Keratinocyte (primary cell): Measurements from ENCODE around the gene FLT3. TPM values are rescaled to one million over a fixed set of nuclear protein-coding genes. Genes with fewer than 3 reads are reported as not detected.

ENCODE experiments used
- DNase-seq: peaks from one replicate; pipeline ENCODE4 v3.0.0-alpha.2; 2011; ENCODE audit warnings: low read depth, missing footprints, low spot score
- FAIRE-seq: peaks from 2 replicates; lab custom pipeline; 2011; peaks lifted over from hg19 to GRCh38; lab: Jason Lieb, UNC
- H2AFZ ChIP-seq: 2 replicates; pipeline ENCODE4 v1.6.0; 2012; ENCODE audit warnings: low read length, control low read depth, inconsistent platforms; ENCODE audit not compliant: control insufficient read depth
- H3K27ac ChIP-seq: 2 replicates; pipeline ENCODE4 v1.5.1; 2011; ENCODE audit warnings: low read length; ENCODE audit not compliant: control insufficient read depth, insufficient read depth
- H3K27me3 ChIP-seq: 3 replicates; pipeline ENCODE4 v1.6.0; 2011; ENCODE audit warnings: low read length; ENCODE audit not compliant: control insufficient read depth, insufficient read depth; ENCODE audit errors: extremely low read depth
- H3K36me3 ChIP-seq, 2 experiments: 2 replicates in 1 of 2; 3 replicates in 1 of 2; pipeline ENCODE4 v1.5.1; 2011; ENCODE audit warnings: low read length in 2 of 2, mild to moderate bottlenecking in 1 of 2; ENCODE audit not compliant: control insufficient read depth in 2 of 2, insufficient read depth in 2 of 2; ENCODE audit errors: extremely low read depth in 1 of 2
- H3K4me1 ChIP-seq: 3 replicates; pipeline ENCODE4 v1.5.1; 2011; ENCODE audit warnings: low read length; ENCODE audit not compliant: control insufficient read depth, insufficient read depth; ENCODE audit errors: extremely low read depth
- H3K4me2 ChIP-seq: 3 replicates; pipeline ENCODE4 v1.6.0; 2011; ENCODE audit warnings: low read depth, low read length; ENCODE audit not compliant: control insufficient read depth, insufficient read depth; ENCODE audit errors: extremely low read depth
- H3K4me3 ChIP-seq, 3 experiments: fragments of 200-600 bp in 1 of 3; sonication (generic) in 1 of 3; 2 replicates in 2 of 3; 3 replicates in 1 of 3; pipeline ENCODE4 v1.5.1; 2011 to 2016; ENCODE audit warnings: low read length in 3 of 3, mild to moderate bottlenecking in 3 of 3, control low read depth in 2 of 3, inconsistent platforms in 1 of 3, low read depth in 1 of 3, mixed read lengths in 1 of 3, mixed run types in 1 of 3, moderate library complexity in 1 of 3; ENCODE audit not compliant: control insufficient read depth in 2 of 3, insufficient read depth in 2 of 3; ENCODE audit errors: extremely low read depth in 1 of 3
- H3K79me2 ChIP-seq: 2 replicates; pipeline ENCODE4 v1.6.0; 2012; ENCODE audit warnings: low read length; ENCODE audit not compliant: control insufficient read depth, insufficient read depth
- H3K9ac ChIP-seq: 3 replicates; pipeline ENCODE4 v1.6.0; 2011; ENCODE audit warnings: low read length; ENCODE audit not compliant: control insufficient read depth, insufficient read depth; ENCODE audit errors: extremely low read depth
- H3K9me1 ChIP-seq: 3 replicates; pipeline ENCODE4 v1.6.0; 2011; ENCODE audit warnings: low read length; ENCODE audit not compliant: control insufficient read depth, insufficient read depth; ENCODE audit errors: extremely low read depth
- H3K9me3 ChIP-seq: 2 replicates; pipeline ENCODE4 v1.5.1; 2012; ENCODE audit warnings: low read depth, low read length; ENCODE audit not compliant: control insufficient read depth
- H4K20me1 ChIP-seq: 3 replicates; pipeline ENCODE4 v1.6.0; 2011; ENCODE audit warnings: low read length; ENCODE audit not compliant: control insufficient read depth, insufficient read depth; ENCODE audit errors: extremely low read depth
- EZH2 ChIP-seq: IDR thresholded peaks from one replicate; pipeline ENCODE4 v1.6.1; 2012; ENCODE audit warnings: inconsistent platforms, mild to moderate bottlenecking, low read length, moderate library complexity
- dilution Hi-C: fragments of 300-500 bp; cut with MboI; formaldehyde crosslinking; loops from one replicate; pipeline ENCODE4 v1.7.0; 2020; ENCODE audit warnings: low sequenced_read_pairs; ENCODE audit not compliant: extremely low pct_ligation_motif_present
- polyA plus RNA-seq, 5 experiments: library from polyadenylated mRNA; depleted of rRNA in 3 of 5; stranded (reverse) in 3 of 5; stranded (forward) in 1 of 5; unstranded in 1 of 5; fragments of >200 nt; gene quantifications; 1 replicate in 1 of 5; 2 replicates in 3 of 5; 3 replicates in 1 of 5; pipeline versions ENCODE4 v1.2.1 to v1.2.3, GENCODE V29; 2011 to 2012; ENCODE audit warnings: missing spikeins in 2 of 5, low read depth in 1 of 5, low replicate concordance in 1 of 5
- TF ChIP-seq, protein P1 (sequence below), 3 experiments: IDR thresholded peaks in 1 of 3; conservative IDR thresholded peaks in 1 of 3; optimal IDR thresholded peaks in 1 of 3; 2 replicates in 2 of 3; 3 replicates in 1 of 3; pipeline versions ENCODE3 to v1.5.1; 2011; ENCODE audit warnings: low read length in 3 of 3, mild to moderate bottlenecking in 3 of 3, moderate library complexity in 2 of 3, control low read depth in 1 of 3, inconsistent platforms in 1 of 3; ENCODE audit not compliant: insufficient read depth in 2 of 3; ENCODE audit errors: extremely low read depth in 1 of 3

Gene FLT3
- polyA plus RNA-seq, 1 donor (not counting 4 experiments of a cell fraction or from before 2014, with no cell fraction given) = not detected

DNA sequence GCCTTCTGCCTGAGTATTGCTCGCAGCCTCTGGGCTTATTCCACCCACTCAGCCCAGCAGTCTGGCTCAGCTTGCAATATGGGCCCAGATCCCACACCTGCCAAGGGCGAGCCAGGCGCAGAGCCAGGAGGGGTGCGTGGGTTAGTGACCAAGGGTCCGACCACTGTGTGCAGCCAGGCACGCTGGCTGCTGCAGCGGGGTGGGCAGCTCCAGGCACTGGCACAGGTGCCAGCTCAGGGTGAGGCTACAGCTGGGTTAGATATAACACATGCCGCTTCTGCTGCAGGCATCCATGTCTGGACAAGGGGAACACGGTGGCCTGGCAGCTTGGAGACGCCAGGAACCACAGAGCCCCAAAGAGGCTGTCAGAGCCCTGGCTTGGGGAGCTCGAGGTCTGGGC is 99.3 kb downstream of the FLT3 start:
- FAIRE-seq = no peak
- dilution Hi-C loops = no loop called here

DNA sequence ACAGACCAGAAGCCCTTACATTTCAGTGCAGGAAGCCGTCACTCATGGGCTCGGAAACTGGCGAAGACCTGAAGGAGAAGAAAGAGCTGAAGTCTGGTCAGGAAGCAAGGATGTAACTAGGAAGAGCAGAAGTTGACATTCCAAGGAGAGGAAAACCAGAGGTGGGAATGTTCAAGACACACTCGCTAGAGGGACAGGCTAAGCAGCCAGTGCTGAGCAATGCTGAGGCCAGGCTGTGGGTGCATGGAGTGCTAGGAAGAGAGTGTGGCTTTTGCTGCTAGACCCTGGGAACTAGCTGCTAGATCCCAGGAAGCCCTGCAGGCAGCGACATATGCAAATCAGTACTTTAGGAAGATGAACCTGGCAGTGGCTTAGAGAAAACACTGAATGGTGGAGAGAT is 99.8 kb downstream of the FLT3 start:
- H3K9me3 ChIP-seq = no peaks in the 10 kb centered on the region
- H3K9ac ChIP-seq = no peak overlapping the region
- no peak for FAIRE-seq
- no peaks in the 10 kb centered on the region for H3K27me3 ChIP-seq
- no peak overlapping the region for H3K27ac ChIP-seq
- no peaks in the 10 kb centered on the region for H4K20me1 ChIP-seq
- H2AFZ ChIP-seq = no peak overlapping the region
- no peak for DNase-seq
- H3K79me2 ChIP-seq = no peaks in the 10 kb centered on the region
- H3K4me2 ChIP-seq = no peak overlapping the region
- no peaks in the 10 kb centered on the region for H3K9me1 ChIP-seq
- dilution Hi-C loops = no loop called here
- H3K4me1 ChIP-seq = no peaks in the 10 kb centered on the region
- no peak overlapping the region for H3K4me3 ChIP-seq
- TF ChIP-seq, protein P1, sequence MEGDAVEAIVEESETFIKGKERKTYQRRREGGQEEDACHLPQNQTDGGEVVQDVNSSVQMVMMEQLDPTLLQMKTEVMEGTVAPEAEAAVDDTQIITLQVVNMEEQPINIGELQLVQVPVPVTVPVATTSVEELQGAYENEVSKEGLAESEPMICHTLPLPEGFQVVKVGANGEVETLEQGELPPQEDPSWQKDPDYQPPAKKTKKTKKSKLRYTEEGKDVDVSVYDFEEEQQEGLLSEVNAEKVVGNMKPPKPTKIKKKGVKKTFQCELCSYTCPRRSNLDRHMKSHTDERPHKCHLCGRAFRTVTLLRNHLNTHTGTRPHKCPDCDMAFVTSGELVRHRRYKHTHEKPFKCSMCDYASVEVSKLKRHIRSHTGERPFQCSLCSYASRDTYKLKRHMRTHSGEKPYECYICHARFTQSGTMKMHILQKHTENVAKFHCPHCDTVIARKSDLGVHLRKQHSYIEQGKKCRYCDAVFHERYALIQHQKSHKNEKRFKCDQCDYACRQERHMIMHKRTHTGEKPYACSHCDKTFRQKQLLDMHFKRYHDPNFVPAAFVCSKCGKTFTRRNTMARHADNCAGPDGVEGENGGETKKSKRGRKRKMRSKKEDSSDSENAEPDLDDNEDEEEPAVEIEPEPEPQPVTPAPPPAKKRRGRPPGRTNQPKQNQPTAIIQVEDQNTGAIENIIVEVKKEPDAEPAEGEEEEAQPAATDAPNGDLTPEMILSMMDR (optimal IDR thresholded peaks at IDR 0.05 in 1 of 3, IDR thresholded peaks at IDR 0.05 in 1 of 3, conservative IDR thresholded peaks at IDR 0.05 in 1 of 3; ENCODE audit: extremely low read depth in 1 of 3, insufficient read depth in 2 of 3, low read length in 3 of 3) = no peak
- TF ChIP-seq EZH2 = no peak
- H3K36me3 ChIP-seq = no peaks in the 10 kb centered on the region

More for the DNA sequence above, 99.3 kb downstream of the FLT3 start:
- no peaks in the 10 kb centered on the region for H3K27me3 ChIP-seq
- H3K9me3 ChIP-seq = no peaks in the 10 kb centered on the region
- TF ChIP-seq EZH2 = no peak
- TF ChIP-seq, protein P1 (optimal IDR thresholded peaks at IDR 0.05 in 1 of 3, IDR thresholded peaks at IDR 0.05 in 1 of 3, conservative IDR thresholded peaks at IDR 0.05 in 1 of 3; ENCODE audit: extremely low read depth in 1 of 3, insufficient read depth in 2 of 3, low read length in 3 of 3) = no peak
- H3K79me2 ChIP-seq = no peaks in the 10 kb centered on the region
- H4K20me1 ChIP-seq = no peaks in the 10 kb centered on the region
- H3K36me3 ChIP-seq = no peaks in the 10 kb centered on the region
- no peak overlapping the region for H3K9ac ChIP-seq
- H3K27ac ChIP-seq = no peak overlapping the region
- no peaks in the 10 kb centered on the region for H3K4me1 ChIP-seq
- H2AFZ ChIP-seq = no peak overlapping the region
- no peak for DNase-seq
- no peaks in the 10 kb centered on the region for H3K9me1 ChIP-seq
- H3K4me3 ChIP-seq = no peak overlapping the region
- H3K4me2 ChIP-seq = no peak overlapping the region
